Chondrocyte (in vitro differentiated cells): ENCODE measurements around the gene HCRTR1. TPM values are rescaled to one million over a fixed set of nuclear protein-coding genes. Genes with fewer than 3 reads are reported as not detected.

Experiments used
- DNase-seq: peaks from one replicate; pipeline ENCODE4 v3.0.0; 2021; ENCODE audit warnings: mixed read lengths, low spot score
- H3K27ac Mint-ChIP-seq: one replicate; pipeline ENCODE4 v1.8.0; 2021; ENCODE audit warnings: mild to moderate bottlenecking, moderate library complexity, mixed read lengths; ENCODE audit not compliant: unreplicated experiment
- H3K27me3 Mint-ChIP-seq: 2 replicates; pipeline ENCODE4 v1.8.0; 2021; ENCODE audit warnings: low read depth, mixed read lengths
- H3K36me3 Mint-ChIP-seq: 2 replicates; pipeline ENCODE4 v1.8.0; 2021; ENCODE audit warnings: low read depth, mixed read lengths
- H3K4me1 Mint-ChIP-seq: 2 replicates; pipeline ENCODE4 v1.8.0; 2021; ENCODE audit warnings: low read depth, mild to moderate bottlenecking, mixed read lengths
- H3K4me3 Mint-ChIP-seq: one replicate; pipeline ENCODE4 v1.8.0; 2021; ENCODE audit warnings: mild to moderate bottlenecking, moderate library complexity, mixed read lengths; ENCODE audit not compliant: unreplicated experiment
- H3K9me3 Mint-ChIP-seq: 2 replicates; pipeline ENCODE4 v1.8.0; 2021; ENCODE audit warnings: low read depth, mixed read lengths
- total RNA-seq: library from RNA; stranded (reverse); gene quantifications from 3 replicates; pipeline ENCODE4 v1.2.1, GENCODE V29; 2021
- TF ChIP-seq, protein P1 (sequence below): fragments of 200-600 bp; sonication (generic); IDR thresholded peaks from 2 replicates; pipeline ENCODE4 v1.5.0; 2021; ENCODE audit warnings: antibody characterized with exemption, mild to moderate bottlenecking, moderate library complexity

Gene HCRTR1
- total RNA-seq, 1 donor from 2014 or later, result 0.45 TPM

DNA sequence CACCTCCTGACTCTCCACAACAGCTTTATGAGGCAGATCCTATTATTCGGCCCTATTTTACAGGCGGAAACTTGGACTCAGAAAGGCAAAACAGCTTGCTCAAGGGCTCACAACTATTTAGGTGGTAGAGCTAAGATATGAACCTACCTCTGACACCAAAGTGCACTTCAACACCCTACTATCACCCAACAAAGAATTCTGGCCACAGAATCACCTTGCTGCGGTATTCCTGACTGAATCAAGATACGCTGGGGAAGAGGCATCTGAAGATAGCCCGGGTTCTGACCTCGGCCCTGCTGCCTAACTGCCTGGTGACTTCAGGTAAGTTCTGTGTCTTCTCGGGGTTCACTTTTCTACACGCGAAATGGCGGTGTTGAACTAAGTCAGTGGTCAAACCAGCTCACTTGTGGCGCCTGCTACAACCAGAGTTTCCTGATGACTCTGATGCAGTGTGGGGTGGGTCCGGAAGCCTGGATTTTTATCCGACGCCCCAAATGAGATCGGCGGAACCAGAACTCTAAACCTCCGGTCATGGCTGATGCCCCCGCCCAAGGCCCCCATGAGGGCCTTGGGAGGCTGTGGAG is 26.6 kb downstream of the HCRTR1 start:
- H3K4me1 Mint-ChIP-seq, result peaks cover 52% of the 10 kb centered on the region
- DNase-seq, result no peak
- H3K27ac Mint-ChIP-seq, result peak overlapping the region; percentile 100
- TF ChIP-seq, protein P1, sequence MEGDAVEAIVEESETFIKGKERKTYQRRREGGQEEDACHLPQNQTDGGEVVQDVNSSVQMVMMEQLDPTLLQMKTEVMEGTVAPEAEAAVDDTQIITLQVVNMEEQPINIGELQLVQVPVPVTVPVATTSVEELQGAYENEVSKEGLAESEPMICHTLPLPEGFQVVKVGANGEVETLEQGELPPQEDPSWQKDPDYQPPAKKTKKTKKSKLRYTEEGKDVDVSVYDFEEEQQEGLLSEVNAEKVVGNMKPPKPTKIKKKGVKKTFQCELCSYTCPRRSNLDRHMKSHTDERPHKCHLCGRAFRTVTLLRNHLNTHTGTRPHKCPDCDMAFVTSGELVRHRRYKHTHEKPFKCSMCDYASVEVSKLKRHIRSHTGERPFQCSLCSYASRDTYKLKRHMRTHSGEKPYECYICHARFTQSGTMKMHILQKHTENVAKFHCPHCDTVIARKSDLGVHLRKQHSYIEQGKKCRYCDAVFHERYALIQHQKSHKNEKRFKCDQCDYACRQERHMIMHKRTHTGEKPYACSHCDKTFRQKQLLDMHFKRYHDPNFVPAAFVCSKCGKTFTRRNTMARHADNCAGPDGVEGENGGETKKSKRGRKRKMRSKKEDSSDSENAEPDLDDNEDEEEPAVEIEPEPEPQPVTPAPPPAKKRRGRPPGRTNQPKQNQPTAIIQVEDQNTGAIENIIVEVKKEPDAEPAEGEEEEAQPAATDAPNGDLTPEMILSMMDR, result no peak
- H3K36me3 Mint-ChIP-seq, result no peaks in the 10 kb centered on the region
- H3K9me3 Mint-ChIP-seq, result no peaks in the 10 kb centered on the region
- H3K27me3 Mint-ChIP-seq, result no peaks in the 10 kb centered on the region
- H3K4me3 Mint-ChIP-seq, result peak overlapping the region; percentile 96

DNA sequence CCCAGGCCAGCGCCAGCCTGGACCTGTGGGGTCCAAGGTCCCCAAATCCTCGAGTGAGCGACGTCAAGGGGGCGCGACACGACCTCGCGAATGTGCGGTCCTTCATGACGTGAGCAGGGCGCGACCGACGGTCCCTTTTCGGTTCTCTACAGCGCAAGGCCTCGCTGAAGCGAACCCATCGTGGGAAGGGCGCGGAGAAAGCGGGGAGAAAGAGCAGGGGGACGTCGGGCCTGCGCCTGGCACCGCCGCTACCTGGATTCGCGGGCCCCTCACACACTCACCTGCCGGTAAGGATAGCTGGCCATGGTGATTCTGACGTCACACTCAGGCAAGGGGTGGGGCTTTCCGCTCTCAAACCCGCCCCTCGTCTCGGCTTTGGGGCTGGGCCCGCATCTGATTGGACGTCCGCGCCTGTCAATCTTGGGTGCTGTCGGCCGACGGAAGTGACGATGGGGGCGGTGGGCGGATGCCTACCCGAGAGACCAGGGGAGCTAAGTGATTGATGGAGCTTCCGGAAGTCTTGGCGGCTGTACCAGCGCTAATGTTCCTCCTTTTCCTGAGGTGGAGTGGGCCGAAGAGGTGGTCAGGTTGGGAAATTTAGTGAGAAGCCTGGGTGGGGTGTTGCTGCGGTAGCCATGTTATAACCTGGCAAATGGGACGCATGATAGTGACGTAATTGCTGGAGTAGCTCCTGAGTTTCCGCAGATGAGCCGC is 27.2 kb downstream of the HCRTR1 start, which contains the start of gene PEF1:
PEF1 (minus strand) TSS at position 317 of the 714 bp plus-strand sequence; CDS start at position 305, 12 bp downstream.
- H3K36me3 Mint-ChIP-seq, result no peaks in the 10 kb centered on the region
- H3K27me3 Mint-ChIP-seq, result no peaks in the 10 kb centered on the region
- peak within 1 kb of the TSS; percentile 96 for H3K4me3 Mint-ChIP-seq
- H3K4me1 Mint-ChIP-seq, result peaks cover 59% of the 10 kb centered on the region
- TF ChIP-seq, protein P1, result peak; percentile 21
- no peaks in the 10 kb centered on the region for H3K9me3 Mint-ChIP-seq
- DNase-seq, result peak; percentile 99
- peak within 1 kb of the TSS; percentile 100 for H3K27ac Mint-ChIP-seq

DNA sequence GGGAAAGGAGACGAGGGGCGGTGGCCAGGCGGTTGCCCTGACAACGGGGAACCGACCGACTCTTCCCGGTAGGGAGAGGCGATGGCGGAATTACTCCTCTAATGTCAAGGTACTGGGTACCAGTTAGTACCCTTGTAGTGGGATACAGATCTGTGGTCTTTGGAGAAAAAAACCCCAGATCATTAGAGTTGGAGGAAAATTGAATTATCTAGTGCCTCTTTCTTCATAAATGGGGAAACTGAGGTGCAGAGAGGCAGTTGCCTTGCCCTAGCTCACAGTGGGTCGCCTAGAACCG is 27.7 kb downstream of the HCRTR1 start:
- DNase-seq, result no peak
- Mint-ChIP-seq H3K27ac (peak overlapping the region; percentile 100), H3K36me3 (no peaks in the 10 kb centered on the region), H3K4me1 (peaks cover 64% of the 10 kb centered on the region), H3K9me3 (no peaks in the 10 kb centered on the region), H3K27me3 (no peaks in the 10 kb centered on the region), H3K4me3 (peak overlapping the region; percentile 96)
- TF ChIP-seq, protein P1, result no peak

DNA sequence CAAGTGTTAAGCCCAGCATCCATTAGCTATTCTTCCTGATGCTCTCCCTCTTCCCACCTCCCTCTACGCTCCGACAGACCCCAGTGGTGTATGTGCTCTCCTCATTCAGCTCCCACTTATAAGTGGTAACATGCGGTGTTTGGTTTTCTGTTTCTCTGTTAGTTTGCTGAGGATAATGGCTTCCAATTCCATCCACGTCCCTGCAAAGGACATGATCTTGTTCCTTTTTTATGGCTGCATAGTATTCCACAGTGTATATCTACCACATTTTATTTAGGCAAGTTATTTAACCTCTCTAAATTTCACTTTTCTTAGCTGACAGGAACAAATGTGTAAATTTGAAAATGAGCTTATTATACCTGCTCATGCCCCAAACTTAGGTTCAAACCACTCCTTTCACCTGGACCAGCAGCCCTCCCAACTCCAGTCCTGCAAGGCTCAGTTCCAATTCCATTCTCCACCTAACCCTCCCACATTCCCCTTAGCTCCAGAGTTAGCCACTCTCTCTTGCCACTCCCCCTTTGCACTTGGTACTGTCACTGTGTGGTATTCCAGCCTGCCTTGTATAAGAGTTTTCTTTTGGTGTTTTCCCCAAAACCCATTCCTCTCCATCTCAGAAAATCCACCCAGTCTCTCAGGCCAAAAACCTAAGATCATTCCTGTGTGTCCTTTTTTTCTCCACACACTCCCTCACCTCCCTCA is 28.9 kb downstream of the HCRTR1 start:
- peak overlapping the region; percentile 10 for H3K4me3 Mint-ChIP-seq
- H3K4me1 Mint-ChIP-seq, result peaks cover 75% of the 10 kb centered on the region

DNA sequence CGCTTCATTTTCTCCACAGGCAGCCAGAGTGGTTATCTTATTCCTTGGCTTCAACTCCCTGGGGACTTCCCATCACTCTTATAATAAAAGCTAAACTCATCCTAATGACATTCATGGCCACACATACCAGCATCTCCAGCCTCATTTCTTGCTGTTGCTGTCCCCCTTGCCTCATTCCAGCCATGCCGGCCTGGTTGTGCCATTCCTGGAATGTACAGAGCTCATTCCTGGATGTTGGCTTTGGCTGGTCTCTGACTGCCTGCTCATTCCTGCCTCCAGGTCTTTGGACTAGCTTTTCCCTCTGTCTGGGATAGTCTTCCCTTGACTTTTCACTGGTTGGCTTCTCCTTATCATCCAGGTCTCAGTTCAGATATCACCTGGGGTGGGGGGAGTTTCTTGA is 29.6 kb downstream of the HCRTR1 start:
- Mint-ChIP-seq H3K4me3 (peak overlapping the region; percentile 10), H3K9me3 (no peaks in the 10 kb centered on the region), H3K27ac (peak overlapping the region; percentile 100), H3K36me3 (no peaks in the 10 kb centered on the region), H3K4me1 (peaks cover 82% of the 10 kb centered on the region), H3K27me3 (no peaks in the 10 kb centered on the region)
- no peak for DNase-seq
- TF ChIP-seq, protein P1, result peak; percentile 58

More for the DNA sequence above, 28.9 kb downstream of the HCRTR1 start:
- H3K27ac Mint-ChIP-seq, result peak overlapping the region; percentile 100
- DNase-seq, result no peak
- no peaks in the 10 kb centered on the region for H3K27me3 Mint-ChIP-seq
- TF ChIP-seq, protein P1, result no peak
- H3K36me3 Mint-ChIP-seq, result no peaks in the 10 kb centered on the region
- no peaks in the 10 kb centered on the region for H3K9me3 Mint-ChIP-seq
